Activated CD8-positive, alpha-beta T cell treated with anti-CD3 and anti-CD28 coated beads for 36 hours (primary cell): Measurements from ENCODE around the gene PCDH15. TPM values are rescaled to one million over a fixed set of nuclear protein-coding genes. Genes with fewer than 3 reads are reported as not detected.

ENCODE experiments used
- ATAC-seq: fragments of 200-7000 bp; cut with Tn5 transposase; one replicate; pipeline ENCODE4 v1.10.0; 2021; ENCODE audit warnings: mild to moderate bottlenecking, moderate library complexity
- CTCF ChIA-PET: fragments of 350-600 bp; sonication (Branson Sonifier 250); formaldehyde crosslinking; loops from one replicate; lab custom pipeline; 2021; ENCODE audit warnings: antibody characterized with exemption; lab: Charles Lee
- POLR2A ChIA-PET: fragments of 350-600 bp; sonication (Branson Sonifier 250); formaldehyde crosslinking; loops from one replicate; lab custom pipeline; 2021; ENCODE audit warnings: antibody characterized with exemption; lab: Charles Lee
- DNase-seq: peaks from one replicate; pipeline ENCODE4 v3.0.0-alpha.2; 2020
- H3K27ac Mint-ChIP-seq: one replicate; pipeline ENCODE4 v1.8.0; 2021; ENCODE audit warnings: mild to moderate bottlenecking, mixed read lengths
- H3K27me3 Mint-ChIP-seq: one replicate; pipeline ENCODE4 v1.8.0; 2021; ENCODE audit warnings: mixed read lengths
- H3K36me3 Mint-ChIP-seq: one replicate; pipeline ENCODE4 v1.8.0; 2021; ENCODE audit warnings: low read depth, mixed read lengths
- H3K4me1 Mint-ChIP-seq: one replicate; pipeline ENCODE4 v1.8.0; 2021; ENCODE audit warnings: low read depth, mixed read lengths
- H3K4me3 Mint-ChIP-seq: one replicate; pipeline ENCODE4 v1.8.0; 2021; ENCODE audit warnings: mild to moderate bottlenecking, moderate library complexity, mixed read lengths
- H3K9me3 Mint-ChIP-seq: one replicate; pipeline ENCODE4 v1.8.0; 2021; ENCODE audit warnings: mixed read lengths
- intact Hi-C: fragments of 100-400 bp; cut with micrococcal nuclease; formaldehyde crosslinking; loops from one replicate; pipeline ENCODE4 v1.10.0; 2022
- total RNA-seq, 2 experiments: library from RNA; stranded (reverse); gene quantifications; one replicate each; pipeline ENCODE4 v1.2.3, GENCODE V29; 2021
- TF ChIP-seq, protein P1 (sequence below): fragments of 200-600 bp; IDR thresholded peaks from one replicate; pipeline ENCODE4 v1.8.0; 2022; ENCODE audit warnings: antibody characterized with exemption, mild to moderate bottlenecking

PCDH15 gene
- total RNA-seq, 2 experiments from 2014 or later: not detected

DNA sequence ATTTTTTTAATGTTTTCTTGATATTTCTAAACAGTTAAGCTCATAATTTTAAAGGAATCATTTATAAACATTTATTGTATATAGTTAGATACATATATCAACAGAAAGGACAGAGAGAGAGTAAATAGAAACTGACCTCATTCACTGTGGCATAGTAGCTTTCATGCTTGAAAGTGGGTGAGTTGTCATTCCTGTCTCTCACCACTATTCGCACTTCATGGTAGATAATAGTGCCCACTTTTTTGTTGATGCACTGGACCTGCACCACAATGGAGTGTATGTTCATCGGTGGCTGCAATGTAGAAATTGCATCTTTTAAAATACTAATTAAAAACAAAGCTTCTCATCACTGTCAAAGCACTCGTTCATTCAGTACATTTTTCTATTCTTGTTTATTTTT is 432.0 kb downstream of the PCDH15 start:
- Mint-ChIP-seq H3K27ac (no peak overlapping the region), H3K9me3 (peaks cover 3% of the 10 kb centered on the region), H3K36me3 (no peaks in the 10 kb centered on the region), H3K4me3 (no peak overlapping the region), H3K27me3 (no peaks in the 10 kb centered on the region), H3K4me1 (no peaks in the 10 kb centered on the region)
- POLR2A ChIA-PET: no interaction called here
- TF ChIP-seq, protein P1, sequence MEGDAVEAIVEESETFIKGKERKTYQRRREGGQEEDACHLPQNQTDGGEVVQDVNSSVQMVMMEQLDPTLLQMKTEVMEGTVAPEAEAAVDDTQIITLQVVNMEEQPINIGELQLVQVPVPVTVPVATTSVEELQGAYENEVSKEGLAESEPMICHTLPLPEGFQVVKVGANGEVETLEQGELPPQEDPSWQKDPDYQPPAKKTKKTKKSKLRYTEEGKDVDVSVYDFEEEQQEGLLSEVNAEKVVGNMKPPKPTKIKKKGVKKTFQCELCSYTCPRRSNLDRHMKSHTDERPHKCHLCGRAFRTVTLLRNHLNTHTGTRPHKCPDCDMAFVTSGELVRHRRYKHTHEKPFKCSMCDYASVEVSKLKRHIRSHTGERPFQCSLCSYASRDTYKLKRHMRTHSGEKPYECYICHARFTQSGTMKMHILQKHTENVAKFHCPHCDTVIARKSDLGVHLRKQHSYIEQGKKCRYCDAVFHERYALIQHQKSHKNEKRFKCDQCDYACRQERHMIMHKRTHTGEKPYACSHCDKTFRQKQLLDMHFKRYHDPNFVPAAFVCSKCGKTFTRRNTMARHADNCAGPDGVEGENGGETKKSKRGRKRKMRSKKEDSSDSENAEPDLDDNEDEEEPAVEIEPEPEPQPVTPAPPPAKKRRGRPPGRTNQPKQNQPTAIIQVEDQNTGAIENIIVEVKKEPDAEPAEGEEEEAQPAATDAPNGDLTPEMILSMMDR: no peak
- ATAC-seq (no peak), DNase-seq (no peak)
- CTCF ChIA-PET: no interaction called here
- intact Hi-C loops: no loop called here

DNA sequence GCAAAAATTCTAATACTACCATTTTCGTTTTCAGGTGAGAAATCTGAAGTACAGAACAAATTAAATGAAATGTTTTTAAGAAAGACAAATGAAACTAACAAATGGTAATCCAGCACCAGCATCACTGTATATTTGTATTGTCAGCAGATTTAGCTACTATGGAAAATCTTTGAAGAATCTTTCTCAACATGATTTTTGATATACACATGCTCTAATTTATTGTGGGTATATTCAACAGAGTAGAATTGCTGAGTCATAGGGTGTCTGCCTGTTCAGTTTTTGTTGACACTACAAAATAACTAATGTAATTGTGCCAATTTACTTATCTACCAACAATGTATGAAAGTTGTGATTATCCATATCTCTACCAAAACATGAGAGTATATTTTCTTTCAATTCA is 437.6 kb downstream of the PCDH15 start:
- H3K4me1 Mint-ChIP-seq: no peaks in the 10 kb centered on the region
- H3K4me3 Mint-ChIP-seq: no peak overlapping the region
- H3K9me3 Mint-ChIP-seq: peaks cover 5% of the 10 kb centered on the region
- H3K36me3 Mint-ChIP-seq: no peaks in the 10 kb centered on the region
- ATAC-seq (no peak), DNase-seq (no peak)
- intact Hi-C loops: no loop called here
- TF ChIP-seq, protein P1: no peak
- H3K27ac Mint-ChIP-seq: no peak overlapping the region
- ChIA-PET POLR2A (no interaction called here), CTCF (no interaction called here)
- H3K27me3 Mint-ChIP-seq: no peaks in the 10 kb centered on the region

DNA sequence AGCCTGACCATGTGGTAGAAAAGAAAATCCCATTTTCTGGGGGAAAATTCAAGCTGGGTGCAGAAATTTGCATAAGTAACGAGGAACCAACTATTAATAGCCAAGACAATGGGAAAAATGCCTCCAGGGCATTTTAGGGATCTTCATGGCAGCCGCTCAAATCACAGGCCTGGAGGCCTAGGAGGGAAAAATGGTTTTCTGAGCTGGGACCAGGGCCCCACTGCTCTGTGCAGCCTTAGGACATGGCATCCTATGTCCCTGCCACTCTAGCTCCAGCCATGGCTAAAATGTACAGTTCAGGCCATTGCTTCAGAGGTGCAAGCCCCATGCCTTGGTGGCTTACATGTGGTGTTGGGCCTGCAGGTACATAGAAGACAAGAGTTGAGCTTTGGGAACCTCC is 459.0 kb downstream of the PCDH15 start:
- DNase-seq: no peak
- ChIA-PET POLR2A (no interaction called here), CTCF (no interaction called here)
- Mint-ChIP-seq H3K9me3 (peaks cover 18% of the 10 kb centered on the region), H3K4me3 (no peak overlapping the region), H3K27ac (no peak overlapping the region), H3K4me1 (no peaks in the 10 kb centered on the region), H3K36me3 (no peaks in the 10 kb centered on the region), H3K27me3 (no peaks in the 10 kb centered on the region)
- TF ChIP-seq, protein P1: no peak
- ATAC-seq: no peak
- intact Hi-C loops: no loop called here

DNA sequence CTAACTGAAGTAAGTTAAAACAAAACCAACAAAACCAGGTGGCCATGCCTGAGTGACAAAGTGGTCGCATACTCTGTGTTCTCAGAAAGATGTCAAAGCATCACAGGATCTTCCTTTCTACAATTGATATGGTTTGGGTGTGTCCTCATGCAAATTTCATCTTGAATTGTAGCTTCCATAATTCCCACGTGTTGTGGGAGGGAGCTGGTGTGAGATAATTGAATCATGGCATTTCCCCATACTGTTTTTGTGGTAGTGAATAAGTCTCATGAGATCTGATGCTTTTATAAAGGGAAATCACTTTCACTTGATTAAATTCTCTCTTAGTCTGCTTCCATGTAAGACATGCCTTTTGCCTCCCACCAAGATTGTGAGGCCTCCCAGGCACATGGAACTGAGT is 465.7 kb downstream of the PCDH15 start:
- TF ChIP-seq, protein P1: no peak
- POLR2A ChIA-PET: no interaction called here
- CTCF ChIA-PET: no interaction called here
- no peak for DNase-seq
- H3K27ac Mint-ChIP-seq: no peak overlapping the region
- H3K4me3 Mint-ChIP-seq: no peak overlapping the region
- no peaks in the 10 kb centered on the region for H3K36me3 Mint-ChIP-seq
- no peaks in the 10 kb centered on the region for H3K27me3 Mint-ChIP-seq
- ATAC-seq: no peak
- peaks cover 7% of the 10 kb centered on the region for H3K9me3 Mint-ChIP-seq
- intact Hi-C loops: no loop called here
- no peaks in the 10 kb centered on the region for H3K4me1 Mint-ChIP-seq

DNA sequence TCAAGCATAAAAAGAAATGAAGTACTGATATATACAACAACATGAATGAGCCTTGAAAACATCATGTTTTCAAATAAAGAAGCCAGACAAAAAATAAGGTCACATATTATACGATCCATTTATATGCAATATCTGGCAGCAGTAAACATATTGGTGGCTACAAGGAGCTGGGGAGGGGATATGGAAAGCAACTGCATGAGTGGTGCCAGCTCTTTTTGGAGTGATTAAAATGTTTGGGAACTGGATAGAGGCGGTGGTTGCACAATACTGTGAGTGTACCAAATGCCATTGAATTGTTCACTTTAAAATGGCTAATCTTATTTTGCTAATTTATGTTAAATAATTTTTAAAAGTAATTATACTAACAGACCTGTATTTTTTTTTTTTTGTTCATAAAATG is 481.7 kb downstream of the PCDH15 start:
- peaks cover 4% of the 10 kb centered on the region for H3K9me3 Mint-ChIP-seq
- intact Hi-C loops: no loop called here
- TF ChIP-seq, protein P1: no peak

More for the DNA sequence above, 481.7 kb downstream of the PCDH15 start:
- ATAC-seq: no peak
- DNase-seq: no peak
- Mint-ChIP-seq H3K4me3 (no peak overlapping the region), H3K4me1 (no peaks in the 10 kb centered on the region), H3K36me3 (no peaks in the 10 kb centered on the region), H3K27ac (no peak overlapping the region), H3K27me3 (no peaks in the 10 kb centered on the region)
- ChIA-PET POLR2A (no interaction called here), CTCF (no interaction called here)
